Measurements from ENCODE around the gene RASGRP1.

RASGRP1 gene

DNA sequence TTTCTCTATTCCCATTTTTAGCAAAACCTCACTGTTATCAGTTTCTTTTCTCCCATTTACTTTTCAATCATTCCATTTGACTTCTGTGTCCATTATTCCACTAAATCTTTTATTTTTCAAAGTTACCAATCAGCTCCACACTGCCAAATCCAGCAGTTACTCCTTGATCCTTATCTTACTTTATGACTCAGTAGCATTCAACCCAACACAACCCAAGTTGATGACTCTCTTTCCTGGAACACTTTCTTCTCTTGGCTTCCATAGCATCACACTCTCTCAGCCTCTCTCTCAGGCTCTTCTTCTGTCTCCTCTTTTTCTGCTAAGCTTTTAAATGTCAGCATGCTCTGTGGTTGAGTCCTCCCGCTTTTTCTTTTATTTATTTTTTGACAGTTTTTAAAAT, 36.3 kb downstream of the RASGRP1 start:
- H3K9ac ChIP-seq (ENCODE audit: low read length), result no peak overlapping the region
- peaks cover 64% of the 10 kb centered on the region for H3K79me2 ChIP-seq (ENCODE audit: low read length)
- H3K27ac ChIP-seq (ENCODE audit: low read length), result no peak overlapping the region
- no peaks in the 10 kb centered on the region for H3K4me1 ChIP-seq (ENCODE audit: low read length)
- H4K20me1 ChIP-seq (ENCODE audit: insufficient read depth, low read length), result peaks cover 57% of the 10 kb centered on the region
- H3K4me2 ChIP-seq (ENCODE audit: low read length), result no peak overlapping the region
- no peaks in the 10 kb centered on the region for H3K9me3 ChIP-seq (ENCODE audit: insufficient read depth, low read length)
- no peak overlapping the region for H3K4me3 ChIP-seq (ENCODE audit: low read length)
- TF ChIP-seq CTCF (IDR thresholded peaks at IDR 0.05; ENCODE audit: low read depth, low read length) (no peak), EZH2phosphoT487 (IDR thresholded peaks at IDR 0.05; ENCODE audit: low read depth) (no peak)
- no peak overlapping the region for H2AFZ ChIP-seq (ENCODE audit: low read depth, low read length)
- peaks cover 40% of the 10 kb centered on the region for H3K36me3 ChIP-seq (replicated peaks; ENCODE audit: low read depth, low read length)
- H3K27me3 ChIP-seq (ENCODE audit: low read depth, low read length), result no peaks in the 10 kb centered on the region

GRCh38 chr15:38526158-38526557, 38.5 kb downstream of the RASGRP1 start:
- peaks cover 13% of the 10 kb centered on the region for H3K4me1 ChIP-seq (ENCODE audit: low read length)
- H3K27me3 ChIP-seq (ENCODE audit: low read depth, low read length), result no peaks in the 10 kb centered on the region
- peaks cover 47% of the 10 kb centered on the region for H3K79me2 ChIP-seq (ENCODE audit: low read length)
- H2AFZ ChIP-seq (ENCODE audit: low read depth, low read length), result no peak overlapping the region
- no peak overlapping the region for H3K4me3 ChIP-seq (ENCODE audit: low read length)
- no peaks in the 10 kb centered on the region for H3K9me3 ChIP-seq (ENCODE audit: insufficient read depth, low read length)
- peaks cover 32% of the 10 kb centered on the region for H3K36me3 ChIP-seq (replicated peaks; ENCODE audit: low read depth, low read length)
- no peak overlapping the region for H3K9ac ChIP-seq (ENCODE audit: low read length)
- no peak overlapping the region for H3K27ac ChIP-seq (ENCODE audit: low read length)
- TF ChIP-seq EZH2phosphoT487 (IDR thresholded peaks at IDR 0.05; ENCODE audit: low read depth), result no peak
- TF ChIP-seq CTCF (IDR thresholded peaks at IDR 0.05; ENCODE audit: low read depth, low read length), result no peak
- peaks cover 45% of the 10 kb centered on the region for H4K20me1 ChIP-seq (ENCODE audit: insufficient read depth, low read length)
- no peak overlapping the region for H3K4me2 ChIP-seq (ENCODE audit: low read length)

- Histone ChIP-seq H3K4me2 (ENCODE audit: low read length) (no peak overlapping the region), H4K20me1 (ENCODE audit: insufficient read depth, low read length) (peaks cover 39% of the 10 kb centered on the region), H3K79me2 (ENCODE audit: low read length) (peaks cover 41% of the 10 kb centered on the region), H3K36me3 (replicated peaks; ENCODE audit: low read depth, low read length) (peaks cover 28% of the 10 kb centered on the region), H3K4me1 (ENCODE audit: low read length) (peaks cover 17% of the 10 kb centered on the region), H3K4me3 (ENCODE audit: low read length) (no peak overlapping the region), H3K27ac (ENCODE audit: low read length) (no peak overlapping the region), H3K9me3 (ENCODE audit: insufficient read depth, low read length) (no peaks in the 10 kb centered on the region), H3K27me3 (ENCODE audit: low read depth, low read length) (no peaks in the 10 kb centered on the region), H3K9ac (ENCODE audit: low read length) (no peak overlapping the region), H2AFZ (ENCODE audit: low read depth, low read length) (no peak overlapping the region)
- TF ChIP-seq EZH2phosphoT487 (IDR thresholded peaks at IDR 0.05; ENCODE audit: low read depth) (no peak), CTCF (IDR thresholded peaks at IDR 0.05; ENCODE audit: low read depth, low read length) (no peak)
Measured at GRCh38 chr15:38525489-38525888, 39.1 kb downstream of the RASGRP1 start.

- Histone ChIP-seq H3K27me3 (ENCODE audit: low read depth, low read length) (no peaks in the 10 kb centered on the region), H3K36me3 (replicated peaks; ENCODE audit: low read depth, low read length) (peaks cover 22% of the 10 kb centered on the region), H3K9ac (ENCODE audit: low read length) (no peak overlapping the region), H3K4me3 (ENCODE audit: low read length) (no peak overlapping the region), H3K79me2 (ENCODE audit: low read length) (peaks cover 29% of the 10 kb centered on the region), H3K9me3 (ENCODE audit: insufficient read depth, low read length) (no peaks in the 10 kb centered on the region), H3K4me2 (ENCODE audit: low read length) (no peak overlapping the region), H3K4me1 (ENCODE audit: low read length) (peaks cover 17% of the 10 kb centered on the region), H4K20me1 (ENCODE audit: insufficient read depth, low read length) (peaks cover 36% of the 10 kb centered on the region), H3K27ac (ENCODE audit: low read length) (no peak overlapping the region), H2AFZ (ENCODE audit: low read depth, low read length) (no peak overlapping the region)
- TF ChIP-seq CTCF (IDR thresholded peaks at IDR 0.05; ENCODE audit: low read depth, low read length), result no peak
- no peak for TF ChIP-seq EZH2phosphoT487 (IDR thresholded peaks at IDR 0.05; ENCODE audit: low read depth)
Measured at GRCh38 chr15:38524156-38524555, 40.5 kb downstream of the RASGRP1 start.

Measured in OCI-LY3 (cell line).